Nephron (organoid): ENCODE data around the gene ZBED4.
A peak's percentile ranks its signal among the peaks of the same experiment; 100 is the strongest.

Source experiments
- H3K27ac Mint-ChIP-seq, 3 experiments: 2 replicates each; pipeline ENCODE4 v1.8.0; 2020; ENCODE audit warnings: mixed read lengths in 3 of 3, mild to moderate bottlenecking in 2 of 3, moderate library complexity in 1 of 3
- H3K27me3 Mint-ChIP-seq: 2 replicates; pipeline ENCODE4 v1.8.0; 2021; ENCODE audit warnings: low read depth, mild to moderate bottlenecking, moderate library complexity, mixed read lengths
- H3K36me3 Mint-ChIP-seq: 2 replicates; pipeline ENCODE4 v1.8.0; 2020; ENCODE audit warnings: low read depth, mixed read lengths
- H3K4me1 Mint-ChIP-seq: 2 replicates; pipeline ENCODE4 v1.8.0; 2020; ENCODE audit warnings: mixed read lengths
- H3K4me3 Mint-ChIP-seq, 3 experiments: 2 replicates each; pipeline ENCODE4 v1.8.0; 2020; ENCODE audit warnings: mild to moderate bottlenecking in 3 of 3, mixed read lengths in 3 of 3, moderate library complexity in 2 of 3
- H3K9me3 Mint-ChIP-seq: 2 replicates; pipeline ENCODE4 v1.8.0; 2020; ENCODE audit warnings: mixed read lengths
- TF ChIP-seq, protein P1 (sequence below), 3 experiments: fragments of 200-600 bp; sonication (generic); IDR thresholded peaks; one replicate each; pipeline ENCODE4 v1.5.0; 2021; ENCODE audit warnings: antibody characterized with exemption in 3 of 3; ENCODE audit not compliant: unreplicated experiment in 3 of 3

ZBED4 gene

DNA sequence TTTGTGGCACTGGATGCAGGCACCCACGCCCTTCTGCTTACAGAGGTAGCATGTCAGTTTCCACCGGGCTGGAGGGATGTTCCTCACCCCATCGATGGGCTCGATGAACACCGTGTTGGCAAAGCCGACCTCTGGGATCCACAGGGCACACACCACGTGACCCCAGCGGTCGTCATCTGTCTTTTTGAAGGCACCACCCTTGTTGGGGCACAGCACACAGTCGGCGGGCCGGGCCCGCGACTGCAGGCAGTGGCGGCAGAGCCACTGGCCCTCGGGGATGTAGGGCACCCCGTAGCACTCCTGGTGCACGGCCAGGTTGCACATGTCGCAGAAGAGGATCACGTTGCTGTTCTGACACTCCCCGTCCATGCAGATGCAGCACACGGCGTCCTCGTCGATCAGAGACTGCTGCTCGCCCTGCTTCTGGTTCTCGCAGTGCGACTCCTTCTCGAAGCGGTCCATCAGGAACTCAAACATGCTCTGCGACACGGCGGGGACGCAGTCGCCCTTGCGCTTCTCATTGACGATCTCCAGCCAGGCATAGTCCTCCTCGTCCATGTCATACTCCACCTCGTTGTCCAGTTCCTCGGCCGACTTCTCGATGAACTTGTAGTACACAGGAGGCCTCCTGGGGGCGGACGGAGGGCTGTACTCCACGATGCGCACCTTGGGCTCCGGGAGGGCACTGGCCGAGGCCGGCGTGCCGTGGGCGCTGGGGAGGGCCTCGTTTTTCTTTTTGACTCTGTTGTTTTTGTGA, 30.2 kb upstream of the ZBED4 start:
- TF ChIP-seq, protein P1, sequence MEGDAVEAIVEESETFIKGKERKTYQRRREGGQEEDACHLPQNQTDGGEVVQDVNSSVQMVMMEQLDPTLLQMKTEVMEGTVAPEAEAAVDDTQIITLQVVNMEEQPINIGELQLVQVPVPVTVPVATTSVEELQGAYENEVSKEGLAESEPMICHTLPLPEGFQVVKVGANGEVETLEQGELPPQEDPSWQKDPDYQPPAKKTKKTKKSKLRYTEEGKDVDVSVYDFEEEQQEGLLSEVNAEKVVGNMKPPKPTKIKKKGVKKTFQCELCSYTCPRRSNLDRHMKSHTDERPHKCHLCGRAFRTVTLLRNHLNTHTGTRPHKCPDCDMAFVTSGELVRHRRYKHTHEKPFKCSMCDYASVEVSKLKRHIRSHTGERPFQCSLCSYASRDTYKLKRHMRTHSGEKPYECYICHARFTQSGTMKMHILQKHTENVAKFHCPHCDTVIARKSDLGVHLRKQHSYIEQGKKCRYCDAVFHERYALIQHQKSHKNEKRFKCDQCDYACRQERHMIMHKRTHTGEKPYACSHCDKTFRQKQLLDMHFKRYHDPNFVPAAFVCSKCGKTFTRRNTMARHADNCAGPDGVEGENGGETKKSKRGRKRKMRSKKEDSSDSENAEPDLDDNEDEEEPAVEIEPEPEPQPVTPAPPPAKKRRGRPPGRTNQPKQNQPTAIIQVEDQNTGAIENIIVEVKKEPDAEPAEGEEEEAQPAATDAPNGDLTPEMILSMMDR (IDR thresholded peaks at IDR 0.05; ENCODE audit: unreplicated experiment in 3 of 3), result no peak
- H3K27ac Mint-ChIP-seq, result peak overlapping the region in 1 of 3 experiments; percentile 18
- H3K27me3 Mint-ChIP-seq, result peaks cover 4% of the 10 kb centered on the region
- H3K4me1 Mint-ChIP-seq, result peaks cover 32% of the 10 kb centered on the region
- no peaks in the 10 kb centered on the region for H3K9me3 Mint-ChIP-seq
- no peak overlapping the region for H3K4me3 Mint-ChIP-seq
- peaks cover 61% of the 10 kb centered on the region for H3K36me3 Mint-ChIP-seq

DNA sequence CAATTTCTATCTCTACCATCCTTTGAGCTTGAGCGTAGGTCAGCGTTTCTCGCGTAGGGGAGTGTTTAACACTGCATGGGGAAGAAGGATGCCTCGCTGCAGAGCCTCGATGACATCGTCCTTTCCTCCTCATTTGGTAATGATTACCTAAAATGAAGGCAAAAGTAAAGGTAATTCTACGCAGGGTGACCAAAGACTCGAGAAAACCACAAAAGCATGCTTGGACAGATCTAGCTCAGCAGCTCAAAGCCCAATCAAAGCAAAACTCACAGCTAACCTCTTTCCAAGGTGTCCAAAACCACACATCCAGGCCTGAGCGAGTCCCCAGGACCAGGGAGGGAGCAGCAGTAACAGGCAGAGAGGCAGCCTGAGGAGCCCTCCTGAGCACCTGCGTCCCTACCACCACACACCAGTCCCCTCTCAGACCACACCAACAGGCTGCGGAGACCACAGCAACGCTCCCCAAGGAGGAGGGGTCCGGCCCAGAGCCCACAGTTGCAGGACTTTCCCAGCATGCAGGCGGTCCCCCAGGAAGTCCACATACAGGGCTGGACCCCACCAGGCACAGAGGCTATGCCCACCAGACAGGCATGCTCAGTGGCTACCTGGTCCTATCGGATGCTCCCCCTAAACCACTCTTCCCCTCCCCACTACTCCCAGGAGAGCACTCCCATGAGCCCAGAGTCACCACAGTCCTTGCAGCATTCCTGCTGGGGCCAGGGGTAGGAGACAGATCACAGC, 29.3 kb upstream of the ZBED4 start:
- H3K27me3 Mint-ChIP-seq, result peaks cover 4% of the 10 kb centered on the region
- peaks cover 52% of the 10 kb centered on the region for H3K36me3 Mint-ChIP-seq
- peaks cover 32% of the 10 kb centered on the region for H3K4me1 Mint-ChIP-seq
- TF ChIP-seq, protein P1 (IDR thresholded peaks at IDR 0.05; ENCODE audit: unreplicated experiment in 3 of 3), result no peak
- peak overlapping the region; percentile 2 to 77 (median 18) for H3K27ac Mint-ChIP-seq
- peak overlapping the region; percentile 91 to 96 (median 93) for H3K4me3 Mint-ChIP-seq
- peaks cover under 1% of the 10 kb centered on the region for H3K9me3 Mint-ChIP-seq

DNA sequence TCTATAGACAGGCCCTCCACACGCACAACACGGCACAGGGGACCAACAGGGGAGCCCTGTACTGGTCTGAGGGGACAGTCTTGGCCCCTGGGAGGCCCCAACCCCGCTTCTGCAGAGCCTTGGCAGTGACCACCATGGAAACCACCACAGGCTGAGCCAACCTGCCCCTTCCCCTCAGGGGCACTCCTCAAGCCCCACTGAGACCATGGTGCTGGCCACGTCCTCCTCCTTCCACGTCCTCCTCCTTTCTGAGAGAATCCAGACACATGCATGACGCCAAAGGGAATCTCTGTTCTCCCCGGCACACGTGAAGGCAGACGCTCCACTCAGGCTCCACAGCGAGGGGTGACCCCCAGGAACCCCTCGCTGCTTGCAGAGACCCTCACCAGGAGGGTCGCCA, 28.7 kb upstream of the ZBED4 start:
- Mint-ChIP-seq H3K9me3 (peaks cover 7% of the 10 kb centered on the region), H3K27me3 (peaks cover 4% of the 10 kb centered on the region), H3K27ac (peak overlapping the region; percentile 2 to 77 (median 18)), H3K4me1 (peaks cover 32% of the 10 kb centered on the region), H3K36me3 (peaks cover 50% of the 10 kb centered on the region), H3K4me3 (peak overlapping the region; percentile 91 to 96 (median 93))
- TF ChIP-seq, protein P1 (IDR thresholded peaks at IDR 0.05; ENCODE audit: unreplicated experiment in 3 of 3), result no peak

DNA sequence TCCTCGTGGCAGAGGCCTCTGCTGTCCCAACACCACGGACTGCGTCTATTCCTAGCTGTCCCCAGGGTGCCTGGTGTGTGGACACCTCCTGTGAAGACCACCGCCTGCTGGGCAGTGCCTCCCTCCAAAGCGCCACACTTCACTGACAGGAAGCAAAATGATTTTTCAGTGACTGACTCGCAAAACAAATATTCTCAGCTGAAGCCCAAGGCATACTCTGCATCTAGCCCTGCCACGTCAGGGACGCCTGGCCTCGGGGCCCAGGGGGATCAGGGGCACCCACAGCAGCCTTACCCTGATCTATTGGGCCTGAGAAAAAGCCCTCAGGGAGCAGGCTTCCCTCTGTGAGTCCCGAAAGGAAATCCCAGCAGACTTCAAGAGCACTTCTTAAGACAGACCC, 28.2 kb upstream of the ZBED4 start:
- H3K36me3 Mint-ChIP-seq, result peaks cover 46% of the 10 kb centered on the region
- peaks cover 32% of the 10 kb centered on the region for H3K4me1 Mint-ChIP-seq
- TF ChIP-seq, protein P1 (IDR thresholded peaks at IDR 0.05; ENCODE audit: unreplicated experiment in 3 of 3), result no peak
- peaks cover 9% of the 10 kb centered on the region for H3K9me3 Mint-ChIP-seq
- H3K27ac Mint-ChIP-seq, result peak overlapping the region; percentile 77 to 90 (median 88)
- H3K27me3 Mint-ChIP-seq, result peaks cover 4% of the 10 kb centered on the region
- peak overlapping the region; percentile 91 to 96 (median 93) for H3K4me3 Mint-ChIP-seq

DNA sequence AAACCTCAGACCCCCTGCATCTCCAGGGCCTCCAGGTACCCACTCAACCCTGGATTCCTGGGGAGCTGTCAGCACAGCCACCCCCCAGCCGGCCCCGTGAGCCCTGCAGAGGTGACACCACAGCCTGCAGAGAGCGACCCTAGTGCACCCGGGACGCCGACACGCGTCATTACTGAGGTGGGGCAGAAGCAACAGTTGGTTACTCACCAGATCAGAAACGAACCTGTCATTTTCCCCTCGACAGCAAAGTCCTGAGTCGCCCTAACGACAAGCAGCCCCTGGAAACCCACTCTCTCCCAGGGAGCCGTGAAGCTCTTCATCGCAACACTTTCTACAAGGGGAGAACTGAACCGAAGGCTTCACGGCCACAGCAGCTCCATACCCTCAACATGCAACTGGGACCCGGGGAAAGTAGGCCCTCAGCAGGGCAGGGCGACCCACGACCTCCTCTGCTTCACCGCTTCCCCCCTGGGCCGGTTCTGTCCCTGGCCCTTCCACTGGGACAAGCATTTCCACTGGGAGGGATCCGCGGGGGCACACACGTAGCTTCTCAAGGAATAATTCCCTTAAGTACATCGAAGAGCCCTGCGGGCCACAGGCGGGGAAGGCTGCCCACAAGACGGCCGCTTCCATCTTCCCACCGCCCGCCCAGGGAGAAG, 27.6 kb upstream of the ZBED4 start:
- TF ChIP-seq, protein P1 (IDR thresholded peaks at IDR 0.05; ENCODE audit: unreplicated experiment in 3 of 3), result no peak
- peaks cover 15% of the 10 kb centered on the region for H3K9me3 Mint-ChIP-seq
- H3K36me3 Mint-ChIP-seq, result peaks cover 40% of the 10 kb centered on the region
- peak overlapping the region; percentile 77 to 90 (median 88) for H3K27ac Mint-ChIP-seq
- H3K27me3 Mint-ChIP-seq, result peaks cover 4% of the 10 kb centered on the region
- peaks cover 32% of the 10 kb centered on the region for H3K4me1 Mint-ChIP-seq
- peak overlapping the region; percentile 91 to 96 (median 93) for H3K4me3 Mint-ChIP-seq
